ENCODE measurements around the gene PAPPA.

- TF ChIP-seq POLR2AphosphoS5 (IDR thresholded peaks at IDR 0.05; ENCODE audit: low read depth, low read length): no peak
- no peak for TF ChIP-seq POLR2A (IDR thresholded peaks at IDR 0.05; ENCODE audit: low read depth, low read length)
- no peak for TF ChIP-seq TAF1 (IDR thresholded peaks at IDR 0.05; ENCODE audit: low read depth, low read length)
- no peak for TF ChIP-seq PAX5 (IDR thresholded peaks at IDR 0.05; ENCODE audit: insufficient read depth, low read length, severe bottlenecking)
- TF ChIP-seq SPI1 (IDR thresholded peaks at IDR 0.05; ENCODE audit: low read depth, low read length): no peak
- no peak for TF ChIP-seq POU2F2 (IDR thresholded peaks at IDR 0.05; ENCODE audit: low read depth, low read length)
These were observed 189.3 kb downstream of the PAPPA start for GRCh38 chr9:116342941-116343340.
